ENCODE data around the gene JOSD2.
"Not testable (repeated sequence)": the region's sequence is repeated elsewhere in the genome, so short reads cannot be mapped to it uniquely, and the experiment has no call there.

Gene JOSD2

DNA sequence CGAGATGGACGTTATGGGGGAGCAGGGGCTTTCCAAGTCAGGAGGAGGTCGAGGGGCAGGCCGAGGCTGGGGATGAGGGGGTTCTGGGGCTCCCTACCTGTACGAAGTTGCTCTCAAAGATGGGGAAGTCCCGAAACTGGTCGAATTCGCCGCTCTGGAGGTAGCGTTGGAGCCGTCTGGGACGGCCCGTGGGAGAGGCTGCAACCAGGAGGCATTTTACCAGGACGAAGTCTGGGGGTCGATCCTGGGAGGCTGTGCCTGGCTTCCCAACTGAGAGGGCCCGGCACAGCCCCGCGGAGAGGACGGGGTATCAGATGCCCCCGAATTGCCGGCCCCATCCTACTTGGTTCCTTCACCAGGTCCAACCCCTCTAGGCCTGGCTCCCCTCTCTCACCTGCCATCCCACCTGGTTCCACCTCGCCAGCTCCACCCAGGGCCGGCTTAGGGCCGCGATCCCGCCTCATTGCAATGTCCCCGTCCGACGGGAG lies 35.2 kb downstream of the JOSD2 start:
- H3K27me3 ChIP-seq, result no peaks in the 10 kb centered on the region
- H3K36me3 ChIP-seq, result peaks cover 9% of the 10 kb centered on the region
- TF ChIP-seq, protein P1, sequence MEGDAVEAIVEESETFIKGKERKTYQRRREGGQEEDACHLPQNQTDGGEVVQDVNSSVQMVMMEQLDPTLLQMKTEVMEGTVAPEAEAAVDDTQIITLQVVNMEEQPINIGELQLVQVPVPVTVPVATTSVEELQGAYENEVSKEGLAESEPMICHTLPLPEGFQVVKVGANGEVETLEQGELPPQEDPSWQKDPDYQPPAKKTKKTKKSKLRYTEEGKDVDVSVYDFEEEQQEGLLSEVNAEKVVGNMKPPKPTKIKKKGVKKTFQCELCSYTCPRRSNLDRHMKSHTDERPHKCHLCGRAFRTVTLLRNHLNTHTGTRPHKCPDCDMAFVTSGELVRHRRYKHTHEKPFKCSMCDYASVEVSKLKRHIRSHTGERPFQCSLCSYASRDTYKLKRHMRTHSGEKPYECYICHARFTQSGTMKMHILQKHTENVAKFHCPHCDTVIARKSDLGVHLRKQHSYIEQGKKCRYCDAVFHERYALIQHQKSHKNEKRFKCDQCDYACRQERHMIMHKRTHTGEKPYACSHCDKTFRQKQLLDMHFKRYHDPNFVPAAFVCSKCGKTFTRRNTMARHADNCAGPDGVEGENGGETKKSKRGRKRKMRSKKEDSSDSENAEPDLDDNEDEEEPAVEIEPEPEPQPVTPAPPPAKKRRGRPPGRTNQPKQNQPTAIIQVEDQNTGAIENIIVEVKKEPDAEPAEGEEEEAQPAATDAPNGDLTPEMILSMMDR (IDR thresholded peaks at IDR 0.05; ENCODE audit: low read depth, low read length), result no peak
- H3K9me3 ChIP-seq, result no peaks in the 10 kb centered on the region
- DNase-seq, result no peak
- no peaks in the 10 kb centered on the region; the same call in 1 of the 2 replicates for H3K4me1 ChIP-seq
- H3K4me3 ChIP-seq (ENCODE audit: low read depth, low read length), result no peak overlapping the region

DNA sequence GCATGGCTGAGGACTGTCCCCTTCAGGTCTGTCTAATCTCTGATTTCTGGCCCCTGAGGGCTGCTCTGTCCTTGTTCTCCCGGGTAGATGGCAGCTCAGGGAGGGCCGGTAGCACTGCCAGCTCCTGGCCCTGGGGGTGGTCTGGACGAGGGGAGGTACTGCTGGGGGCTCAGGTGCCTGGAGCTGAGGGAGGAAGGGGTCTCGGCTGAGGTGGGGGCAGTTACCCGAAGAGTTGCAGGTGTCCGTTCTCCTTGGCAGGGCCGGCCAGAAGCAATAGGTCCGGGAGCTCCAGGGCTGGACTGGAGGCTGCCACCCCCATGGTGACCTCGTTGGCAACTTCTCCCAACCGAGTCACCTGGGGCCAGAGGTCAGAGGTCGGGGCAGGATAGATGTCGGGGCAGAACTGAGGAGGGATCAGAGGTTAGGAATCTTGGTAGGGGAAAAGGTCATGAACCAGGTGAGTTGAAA lies 35.9 kb downstream of the JOSD2 start:
- TF ChIP-seq, protein P1 (IDR thresholded peaks at IDR 0.05; ENCODE audit: low read depth, low read length), result no peak
- peaks cover 5% of the 10 kb centered on the region for H3K36me3 ChIP-seq

DNA sequence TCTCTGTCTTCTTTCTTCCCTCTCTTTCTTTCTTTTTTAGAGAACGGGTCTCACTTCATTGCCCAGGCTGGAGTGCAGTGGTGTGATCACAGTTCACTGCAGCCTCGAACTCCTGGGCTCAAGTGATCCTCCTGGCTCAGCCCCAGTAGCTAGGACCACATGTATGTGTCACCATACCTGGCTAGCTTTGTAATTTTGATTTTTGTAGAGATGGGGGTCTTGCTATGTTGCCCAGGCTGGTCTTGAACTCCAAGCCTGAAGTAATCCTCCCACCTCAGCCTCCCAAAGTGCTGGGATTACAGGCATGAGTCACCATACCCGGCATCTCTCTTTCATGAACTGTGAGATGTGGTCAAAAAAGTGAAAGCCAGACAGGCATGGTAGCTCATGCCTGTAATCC lies 37.7 kb downstream of the JOSD2 start:
- not testable (repeated sequence) for H3K4me1 ChIP-seq; H3K4me3 ChIP-seq (ENCODE audit: low read depth, low read length); H3K9me3 ChIP-seq; H3K36me3 ChIP-seq; H3K27me3 ChIP-seq; DNase-seq

More for the DNA sequence above, 35.9 kb downstream of the JOSD2 start:
- Histone ChIP-seq H3K4me3 (ENCODE audit: low read depth, low read length) (no peak overlapping the region), H3K27me3 (no peaks in the 10 kb centered on the region), H3K4me1 (no peaks in the 10 kb centered on the region; the same call in 1 of the 2 replicates), H3K9me3 (no peaks in the 10 kb centered on the region)
- no peak for DNase-seq

DNA sequence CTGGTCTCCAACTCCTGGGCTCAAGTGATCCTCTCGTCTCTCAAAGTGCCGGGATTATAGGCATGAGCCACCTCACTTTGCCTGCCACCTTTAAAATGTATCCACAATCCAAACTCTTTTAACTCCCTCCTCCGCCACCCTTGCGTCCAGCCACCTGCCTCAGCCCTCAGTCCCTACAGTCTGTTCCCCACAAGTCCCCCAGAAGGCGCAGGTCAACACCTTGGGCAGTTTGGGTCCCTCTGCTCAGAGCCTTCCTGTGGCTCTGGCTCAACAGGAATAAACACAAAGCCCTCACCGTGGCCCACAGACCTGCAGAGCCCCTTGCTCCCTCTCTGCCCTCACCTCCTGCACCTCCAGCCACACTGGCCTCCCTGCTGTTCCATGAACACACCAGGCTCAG lies 42.2 kb downstream of the JOSD2 start:
- H3K36me3 ChIP-seq, result no peaks in the 10 kb centered on the region
- H3K4me1 ChIP-seq, result no peaks in the 10 kb centered on the region
- no peak for DNase-seq
- no peaks in the 10 kb centered on the region for H3K9me3 ChIP-seq
- no peaks in the 10 kb centered on the region for H3K27me3 ChIP-seq
- H3K4me3 ChIP-seq (ENCODE audit: low read depth, low read length), result no peak overlapping the region
- TF ChIP-seq, protein P1 (IDR thresholded peaks at IDR 0.05; ENCODE audit: low read depth, low read length), result no peak

DNA sequence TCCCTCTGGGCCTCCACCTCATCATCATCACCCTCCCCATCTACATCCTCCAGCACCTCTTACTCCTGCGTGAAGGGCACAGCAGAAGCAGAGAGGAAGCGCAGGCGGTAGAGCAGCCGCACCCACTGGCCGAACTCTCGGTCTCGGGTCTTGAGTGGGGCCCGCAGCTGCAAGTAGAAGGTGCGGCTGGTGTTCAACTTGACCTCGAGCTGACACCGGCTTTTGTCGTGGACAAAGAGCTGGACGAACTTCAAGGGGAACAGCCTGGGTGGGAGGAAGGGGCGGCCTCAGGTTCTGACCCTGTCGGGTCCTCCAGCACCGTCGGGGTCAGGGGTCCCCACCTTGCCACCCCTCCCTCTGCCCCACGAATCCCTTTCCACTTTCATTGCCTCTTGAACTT lies 43.4 kb downstream of the JOSD2 start:
- no peaks in the 10 kb centered on the region for H3K4me1 ChIP-seq
- no peak for DNase-seq
- TF ChIP-seq, protein P1 (IDR thresholded peaks at IDR 0.05; ENCODE audit: low read depth, low read length), result no peak
- H3K36me3 ChIP-seq, result no peaks in the 10 kb centered on the region
- no peaks in the 10 kb centered on the region for H3K27me3 ChIP-seq
- H3K4me3 ChIP-seq (ENCODE audit: low read depth, low read length), result no peak overlapping the region
- no peaks in the 10 kb centered on the region for H3K9me3 ChIP-seq

DNA sequence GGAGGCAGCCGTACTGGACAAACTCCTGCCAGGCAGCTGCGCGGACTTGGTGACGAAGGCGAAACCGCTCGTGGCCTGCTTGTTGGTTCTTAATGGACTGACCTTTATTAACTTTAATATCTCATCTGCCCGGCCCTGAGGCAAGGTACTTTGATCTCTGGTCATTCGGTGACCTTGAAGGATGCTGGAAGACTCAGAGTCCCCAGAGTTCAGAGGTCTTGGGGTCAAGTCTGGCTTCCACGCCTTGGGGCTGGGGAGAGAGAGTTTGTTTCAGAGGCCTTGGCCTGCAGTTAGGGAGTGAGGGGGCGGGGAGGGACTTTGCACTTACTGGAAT lies 44.3 kb downstream of the JOSD2 start:
- no peaks in the 10 kb centered on the region for H3K9me3 ChIP-seq
- no peak overlapping the region for H3K4me3 ChIP-seq (ENCODE audit: low read depth, low read length)
- H3K36me3 ChIP-seq, result no peaks in the 10 kb centered on the region
- H3K4me1 ChIP-seq, result no peaks in the 10 kb centered on the region
- TF ChIP-seq, protein P1 (IDR thresholded peaks at IDR 0.05; ENCODE audit: low read depth, low read length), result no peak
- H3K27me3 ChIP-seq, result no peaks in the 10 kb centered on the region
- DNase-seq, result no peak
